K562 (cell line): ENCODE results near the gene CACNA1E. TPM values are rescaled to one million over a fixed set of nuclear protein-coding genes. Genes with fewer than 3 reads are reported as not detected.

ENCODE experiments used
- ATAC-seq: fragments of 200-7000 bp; cut with Tn5 transposase; 3 replicates; pipeline ENCODE4 v1.9.1; 2020; ENCODE audit warnings: moderate library complexity
- BruUV-seq: library from RNA; stranded (reverse); fragments of 400-500 nt; replicated peaks from 2 replicates; lab custom pipeline; 2021; lab: Mats Ljungman, UMichigan
- CTCF ChIA-PET: fragments of 300-600 bp; formaldehyde crosslinking; extraction: SDS; loops from one replicate; lab custom pipeline; 2021; ENCODE audit warnings: low intra/inter-chr PET ratio; lab: Yijun Ruan, JAX
- POLR2A ChIA-PET: fragments of 300-600, 350-650 bp; sonication (Branson Sonifier 250); formaldehyde crosslinking; extraction: SDS; loops from one replicate; lab custom pipeline; 2021; ENCODE audit warnings: antibody characterized with exemption, inconsistent platforms; lab: Yijun Ruan, JAX
- DNase-seq, 4 experiments: peaks; one replicate each; pipeline versions ENCODE4 v3.0.0 to v3.0.0-alpha.2; 2011 to 2018; ENCODE audit warnings: low spot score in 3 of 4, mixed read lengths in 3 of 4; ENCODE audit errors: extremely low read depth in 1 of 4
- FAIRE-seq: peaks from 2 replicates; lab custom pipeline; 2011; peaks lifted over from hg19 to GRCh38; lab: Jason Lieb, UNC
- H2AFZ ChIP-seq: 2 replicates; pipeline ENCODE4 v1.6.0; 2011; ENCODE audit warnings: low read depth, low read length, control low read depth, inconsistent platforms
- H3K27ac ChIP-seq: fragments of 200-600 bp; 3 replicates; pipeline ENCODE4 v1.8.0; 2011; ENCODE audit warnings: low read depth, mild to moderate bottlenecking, control low read depth, inconsistent platforms, low read length, moderate library complexity, mixed read lengths; ENCODE audit errors: extremely low read depth
- H3K27me3 ChIP-seq, 2 experiments: fragments of 300-600 bp in 1 of 2; 2 replicates in 1 of 2; 3 replicates in 1 of 2; pipeline versions ENCODE4 v1.6.0 to v1.8.0; 2011; ENCODE audit warnings: inconsistent platforms in 2 of 2, low read length in 2 of 2, mild to moderate bottlenecking in 1 of 2, mixed read lengths in 1 of 2, moderate library complexity in 1 of 2; ENCODE audit not compliant: control insufficient read depth in 2 of 2, insufficient read depth in 2 of 2
- H3K36me3 ChIP-seq: fragments of 300-600 bp; 3 replicates; pipeline ENCODE4 v1.8.0; 2011; ENCODE audit warnings: mild to moderate bottlenecking, low read length, inconsistent platforms; ENCODE audit not compliant: control insufficient read depth, insufficient read depth
- H3K4me1 ChIP-seq, 2 experiments: fragments of 200-600 bp in 1 of 2; replicated peaks in 1 of 2; 2 replicates in 1 of 2; 3 replicates in 1 of 2; pipeline versions ENCODE4 v1.5.1 to v1.8.0; 2011; ENCODE audit warnings: inconsistent platforms in 2 of 2, low read length in 2 of 2, mild to moderate bottlenecking in 1 of 2, mixed read lengths in 1 of 2, moderate library complexity in 1 of 2; ENCODE audit not compliant: control insufficient read depth in 2 of 2, insufficient read depth in 2 of 2
- H3K4me2 ChIP-seq: 2 replicates; pipeline ENCODE4 v1.6.1; 2011; ENCODE audit warnings: low read length, control low read depth, inconsistent platforms, mixed read lengths; ENCODE audit not compliant: insufficient read depth
- H3K4me3 ChIP-seq: fragments of 200-600 bp; sonication (generic), shearing (Covaris generic); 2 replicates; pipeline ENCODE4 v1.5.1; 2016; ENCODE audit warnings: control low read depth, inconsistent platforms
- H3K79me2 ChIP-seq: fragments of 200-600 bp; 3 replicates; pipeline ENCODE4 v1.8.0; 2011; ENCODE audit warnings: low read length, inconsistent platforms; ENCODE audit not compliant: control insufficient read depth, insufficient read depth
- H3K9ac ChIP-seq, 2 experiments: 2 replicates each; pipeline versions ENCODE4 v1.6.0 to v1.6.1; 2011; ENCODE audit warnings: low read depth in 2 of 2, low read length in 2 of 2, control low read depth in 1 of 2, inconsistent platforms in 1 of 2, mild to moderate bottlenecking in 1 of 2, mixed read lengths in 1 of 2; ENCODE audit not compliant: insufficient read depth in 1 of 2
- H3K9me1 ChIP-seq: one replicate; pipeline ENCODE4 v1.6.0; 2011; ENCODE audit warnings: inconsistent platforms, mild to moderate bottlenecking, low read length, moderate library complexity; ENCODE audit not compliant: control insufficient read depth, insufficient read depth
- H3K9me3 ChIP-seq: replicated peaks from 2 replicates; pipeline ENCODE4 v1.5.1; 2011; ENCODE audit warnings: low read depth, low read length, inconsistent platforms; ENCODE audit not compliant: control insufficient read depth, insufficient read depth
- H4K20me1 ChIP-seq: replicated peaks from 2 replicates; pipeline ENCODE4 v1.6.1; 2011; ENCODE audit warnings: low read length, inconsistent platforms, mixed read lengths; ENCODE audit not compliant: control insufficient read depth, insufficient read depth
- CC2D1A ChIP-seq: fragments of 450-650 bp; IDR thresholded peaks from 2 replicates; pipeline ENCODE4 v1.6.1; 2017; ENCODE audit warnings: mild to moderate bottlenecking
- DDX20 ChIP-seq: fragments of 450-650 bp; IDR thresholded peaks from 2 replicates; pipeline ENCODE4 v1.6.1; 2016; ENCODE audit warnings: missing genetic modification characterization, low read depth, mild to moderate bottlenecking, missing compliant biosample characterization, moderate library complexity
- KDM4B ChIP-seq, 2 experiments: fragments of 450-650 bp in 1 of 2; sonication (generic) in 1 of 2; IDR thresholded peaks; 2 replicates each; pipeline ENCODE4 v1.6.1; 2016 to 2017; ENCODE audit warnings: borderline replicate concordance in 2 of 2, antibody characterized with exemption in 1 of 2, low read depth in 1 of 2, mild to moderate bottlenecking in 1 of 2
- MYC ChIP-seq, 2 experiments: fragments of 250-450 bp in 1 of 2; sonication (Bioruptor Pico) in 1 of 2; IDR thresholded peaks; 2 replicates each; pipeline versions ENCODE4 v1.5.1 to v1.6.1; 2012 to 2021; ENCODE audit warnings: low read depth in 2 of 2, borderline replicate concordance in 1 of 2, improper control_type of control experiment in 1 of 2, low read length in 1 of 2, mild to moderate bottlenecking in 1 of 2, moderate library complexity in 1 of 2
- SMAD3 ChIP-seq: fragments of 450-650 bp; formaldehyde crosslinking; conservative IDR thresholded peaks from 2 replicates; pipeline ENCODE4 v1.4.0; 2020; ENCODE audit warnings: mild to moderate bottlenecking
- ZEB2 ChIP-seq: fragments of 450-650 bp; IDR thresholded peaks from 2 replicates; pipeline ENCODE4 v1.6.1; 2016
- ZNF408 ChIP-seq: fragments of 250-450 bp; sonication (Bioruptor Pico); IDR thresholded peaks from 2 replicates; pipeline ENCODE4 v1.4.0; 2020; ENCODE audit warnings: low read depth, mild to moderate bottlenecking, moderate library complexity
- ZNF57 ChIP-seq: fragments of 450-650 bp; formaldehyde crosslinking; IDR thresholded peaks from 2 replicates; pipeline ENCODE4 v1.4.0; 2020; ENCODE audit warnings: mild to moderate bottlenecking, moderate library complexity
- WGBS: fragments of 100-300 bp; shearing (Covaris generic); methylation state at CpG from one replicate; pipeline ENCODE4 v1.1.6; 2016; ENCODE audit warnings: low coverage, mixed read lengths; ENCODE audit not compliant: insufficient coverage; ENCODE audit errors: missing lambda C conversion rate; 5-methylcytosine and 5-hydroxymethylcytosine counted together
- in situ Hi-C: fragments of 300-500 bp; cut with MboI; formaldehyde crosslinking; loops from 4 replicates; pipeline ENCODE4 v1.15.0; 2018; ENCODE audit warnings: inconsistent platforms, mixed read lengths
- intact Hi-C: fragments of 100-400 bp; cut with micrococcal nuclease; formaldehyde crosslinking; loops from 2 replicates; pipeline ENCODE4 v1.14.2; 2022
- polyA plus RNA-seq, 8 experiments: library from polyadenylated mRNA; depleted of rRNA in 4 of 8; stranded (reverse) in 5 of 8; unstranded in 3 of 8; fragments of >200 nt; fragmentation: Nextera tagmentation in 2 of 8; fragmentation: Illumina TruSeq in 1 of 8; extraction: Ambion mirVana in 2 of 8; extraction: Trizol in 1 of 8; gene quantifications; 2 replicates each; pipeline versions ENCODE4 v1.2.1 to v1.2.3, GENCODE V29; 2011 to 2014; ENCODE audit warnings: inconsistent platforms in 1 of 8, missing spikeins in 1 of 8
- total RNA-seq, 7 experiments: library from RNA; depleted of rRNA in 6 of 7; stranded (reverse); fragments of >200 nt in 6 of 7; fragmentation: Illumina TruSeq in 2 of 7; extraction: Trizol in 2 of 7; gene quantifications; 2 replicates each; pipeline versions ENCODE4 v1.2.1 to v1.2.3, GENCODE V29; 2011 to 2021; ENCODE audit warnings: low replicate concordance in 1 of 7
- TF ChIP-seq, protein P1 (sequence below): fragments of 250-450 bp; sonication (Bioruptor Pico); IDR thresholded peaks from 2 replicates; pipeline ENCODE4 v1.4.0; 2020; ENCODE audit warnings: mild to moderate bottlenecking, moderate library complexity
- TF ChIP-seq, protein P2 (sequence below): fragments of 450-650 bp; IDR thresholded peaks from 2 replicates; pipeline ENCODE4 v1.6.1; 2016; ENCODE audit warnings: mild to moderate bottlenecking, moderate library complexity

The CACNA1E gene
- total and polyA plus RNA-seq, 9 of the 15 experiments (the other 6 are each of a cell fraction or from before 2014, with no cell fraction given) = under 0.01 to 0.04 TPM; not detected in 7

DNA sequence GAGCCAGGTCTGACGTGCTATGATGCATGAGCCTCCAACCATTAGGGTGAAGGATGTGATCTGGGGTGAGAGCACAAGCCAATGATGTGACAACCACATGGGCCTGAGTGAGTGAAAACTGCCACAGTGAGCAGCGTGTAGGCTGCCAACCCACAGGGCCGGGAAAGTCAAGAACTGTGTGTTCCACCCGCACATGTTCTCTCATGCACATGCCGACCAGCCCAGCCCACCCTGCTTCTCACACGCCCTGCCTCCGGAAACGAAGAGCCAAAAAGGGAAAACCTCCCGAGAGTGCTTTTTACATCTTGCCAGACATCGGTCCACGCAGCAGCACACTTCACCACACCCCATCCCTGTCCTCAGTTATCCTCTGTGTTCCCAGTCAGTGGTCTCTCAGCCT lies 197.0 kb downstream of the CACNA1E start:
- Histone ChIP-seq H3K27me3 (peaks cover 0 to 5% of the 10 kb centered on the region in 2 experiments; a peak in 1 of 5 replicates), H3K9me1 (no peaks in the 10 kb centered on the region), H3K4me1 (no peaks in the 10 kb centered on the region), H3K9ac (no peak overlapping the region), H4K20me1 (no peaks in the 10 kb centered on the region), H3K36me3 (no peaks in the 10 kb centered on the region), H3K9me3 (no peaks in the 10 kb centered on the region), H3K4me3 (no peak overlapping the region), H3K4me2 (no peak overlapping the region), H3K27ac (no peak overlapping the region), H2AFZ (no peak overlapping the region), H3K79me2 (no peaks in the 10 kb centered on the region)
- FAIRE-seq (no peak), ATAC-seq (no peak), DNase-seq (no peak)
- in situ Hi-C loops (no loop called here), intact Hi-C loops (no loop called here)
- no TSS peak for BruUV-seq
- 3% methylated on average over 11 of the region's 11 CpGs for WGBS
- POLR2A ChIA-PET = no interaction called here
- CTCF ChIA-PET = no interaction called here
- TF ChIP-seq, protein P1, sequence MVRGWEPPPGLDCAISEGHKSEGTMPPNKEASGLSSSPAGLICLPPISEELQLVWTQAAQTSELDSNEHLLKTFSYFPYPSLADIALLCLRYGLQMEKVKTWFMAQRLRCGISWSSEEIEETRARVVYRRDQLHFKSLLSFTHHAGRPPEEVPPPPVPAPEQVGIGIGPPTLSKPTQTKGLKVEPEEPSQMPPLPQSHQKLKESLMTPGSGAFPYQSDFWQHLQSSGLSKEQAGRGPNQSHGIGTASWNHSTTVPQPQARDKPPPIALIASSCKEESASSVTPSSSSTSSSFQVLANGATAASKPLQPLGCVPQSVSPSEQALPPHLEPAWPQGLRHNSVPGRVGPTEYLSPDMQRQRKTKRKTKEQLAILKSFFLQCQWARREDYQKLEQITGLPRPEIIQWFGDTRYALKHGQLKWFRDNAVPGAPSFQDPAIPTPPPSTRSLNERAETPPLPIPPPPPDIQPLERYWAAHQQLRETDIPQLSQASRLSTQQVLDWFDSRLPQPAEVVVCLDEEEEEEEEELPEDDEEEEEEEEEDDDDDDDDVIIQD = no peak
- TF ChIP-seq DDX20 = no peak
- no peak for TF ChIP-seq ZEB2
- TF ChIP-seq ZNF57 (CRISPR knock-in tag) = no peak
- no peak for TF ChIP-seq KDM4B (IDR thresholded peaks at IDR 0.05; ENCODE audit: borderline replicate concordance in 2 of 2, low read depth in 1 of 2)
- TF ChIP-seq, protein P2, sequence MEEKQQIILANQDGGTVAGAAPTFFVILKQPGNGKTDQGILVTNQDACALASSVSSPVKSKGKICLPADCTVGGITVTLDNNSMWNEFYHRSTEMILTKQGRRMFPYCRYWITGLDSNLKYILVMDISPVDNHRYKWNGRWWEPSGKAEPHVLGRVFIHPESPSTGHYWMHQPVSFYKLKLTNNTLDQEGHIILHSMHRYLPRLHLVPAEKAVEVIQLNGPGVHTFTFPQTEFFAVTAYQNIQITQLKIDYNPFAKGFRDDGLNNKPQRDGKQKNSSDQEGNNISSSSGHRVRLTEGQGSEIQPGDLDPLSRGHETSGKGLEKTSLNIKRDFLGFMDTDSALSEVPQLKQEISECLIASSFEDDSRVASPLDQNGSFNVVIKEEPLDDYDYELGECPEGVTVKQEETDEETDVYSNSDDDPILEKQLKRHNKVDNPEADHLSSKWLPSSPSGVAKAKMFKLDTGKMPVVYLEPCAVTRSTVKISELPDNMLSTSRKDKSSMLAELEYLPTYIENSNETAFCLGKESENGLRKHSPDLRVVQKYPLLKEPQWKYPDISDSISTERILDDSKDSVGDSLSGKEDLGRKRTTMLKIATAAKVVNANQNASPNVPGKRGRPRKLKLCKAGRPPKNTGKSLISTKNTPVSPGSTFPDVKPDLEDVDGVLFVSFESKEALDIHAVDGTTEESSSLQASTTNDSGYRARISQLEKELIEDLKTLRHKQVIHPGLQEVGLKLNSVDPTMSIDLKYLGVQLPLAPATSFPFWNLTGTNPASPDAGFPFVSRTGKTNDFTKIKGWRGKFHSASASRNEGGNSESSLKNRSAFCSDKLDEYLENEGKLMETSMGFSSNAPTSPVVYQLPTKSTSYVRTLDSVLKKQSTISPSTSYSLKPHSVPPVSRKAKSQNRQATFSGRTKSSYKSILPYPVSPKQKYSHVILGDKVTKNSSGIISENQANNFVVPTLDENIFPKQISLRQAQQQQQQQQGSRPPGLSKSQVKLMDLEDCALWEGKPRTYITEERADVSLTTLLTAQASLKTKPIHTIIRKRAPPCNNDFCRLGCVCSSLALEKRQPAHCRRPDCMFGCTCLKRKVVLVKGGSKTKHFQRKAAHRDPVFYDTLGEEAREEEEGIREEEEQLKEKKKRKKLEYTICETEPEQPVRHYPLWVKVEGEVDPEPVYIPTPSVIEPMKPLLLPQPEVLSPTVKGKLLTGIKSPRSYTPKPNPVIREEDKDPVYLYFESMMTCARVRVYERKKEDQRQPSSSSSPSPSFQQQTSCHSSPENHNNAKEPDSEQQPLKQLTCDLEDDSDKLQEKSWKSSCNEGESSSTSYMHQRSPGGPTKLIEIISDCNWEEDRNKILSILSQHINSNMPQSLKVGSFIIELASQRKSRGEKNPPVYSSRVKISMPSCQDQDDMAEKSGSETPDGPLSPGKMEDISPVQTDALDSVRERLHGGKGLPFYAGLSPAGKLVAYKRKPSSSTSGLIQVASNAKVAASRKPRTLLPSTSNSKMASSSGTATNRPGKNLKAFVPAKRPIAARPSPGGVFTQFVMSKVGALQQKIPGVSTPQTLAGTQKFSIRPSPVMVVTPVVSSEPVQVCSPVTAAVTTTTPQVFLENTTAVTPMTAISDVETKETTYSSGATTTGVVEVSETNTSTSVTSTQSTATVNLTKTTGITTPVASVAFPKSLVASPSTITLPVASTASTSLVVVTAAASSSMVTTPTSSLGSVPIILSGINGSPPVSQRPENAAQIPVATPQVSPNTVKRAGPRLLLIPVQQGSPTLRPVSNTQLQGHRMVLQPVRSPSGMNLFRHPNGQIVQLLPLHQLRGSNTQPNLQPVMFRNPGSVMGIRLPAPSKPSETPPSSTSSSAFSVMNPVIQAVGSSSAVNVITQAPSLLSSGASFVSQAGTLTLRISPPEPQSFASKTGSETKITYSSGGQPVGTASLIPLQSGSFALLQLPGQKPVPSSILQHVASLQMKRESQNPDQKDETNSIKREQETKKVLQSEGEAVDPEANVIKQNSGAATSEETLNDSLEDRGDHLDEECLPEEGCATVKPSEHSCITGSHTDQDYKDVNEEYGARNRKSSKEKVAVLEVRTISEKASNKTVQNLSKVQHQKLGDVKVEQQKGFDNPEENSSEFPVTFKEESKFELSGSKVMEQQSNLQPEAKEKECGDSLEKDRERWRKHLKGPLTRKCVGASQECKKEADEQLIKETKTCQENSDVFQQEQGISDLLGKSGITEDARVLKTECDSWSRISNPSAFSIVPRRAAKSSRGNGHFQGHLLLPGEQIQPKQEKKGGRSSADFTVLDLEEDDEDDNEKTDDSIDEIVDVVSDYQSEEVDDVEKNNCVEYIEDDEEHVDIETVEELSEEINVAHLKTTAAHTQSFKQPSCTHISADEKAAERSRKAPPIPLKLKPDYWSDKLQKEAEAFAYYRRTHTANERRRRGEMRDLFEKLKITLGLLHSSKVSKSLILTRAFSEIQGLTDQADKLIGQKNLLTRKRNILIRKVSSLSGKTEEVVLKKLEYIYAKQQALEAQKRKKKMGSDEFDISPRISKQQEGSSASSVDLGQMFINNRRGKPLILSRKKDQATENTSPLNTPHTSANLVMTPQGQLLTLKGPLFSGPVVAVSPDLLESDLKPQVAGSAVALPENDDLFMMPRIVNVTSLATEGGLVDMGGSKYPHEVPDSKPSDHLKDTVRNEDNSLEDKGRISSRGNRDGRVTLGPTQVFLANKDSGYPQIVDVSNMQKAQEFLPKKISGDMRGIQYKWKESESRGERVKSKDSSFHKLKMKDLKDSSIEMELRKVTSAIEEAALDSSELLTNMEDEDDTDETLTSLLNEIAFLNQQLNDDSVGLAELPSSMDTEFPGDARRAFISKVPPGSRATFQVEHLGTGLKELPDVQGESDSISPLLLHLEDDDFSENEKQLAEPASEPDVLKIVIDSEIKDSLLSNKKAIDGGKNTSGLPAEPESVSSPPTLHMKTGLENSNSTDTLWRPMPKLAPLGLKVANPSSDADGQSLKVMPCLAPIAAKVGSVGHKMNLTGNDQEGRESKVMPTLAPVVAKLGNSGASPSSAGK = no peak
- TF ChIP-seq CC2D1A = no peak
- TF ChIP-seq ZNF408 = no peak
- no peak for TF ChIP-seq MYC (IDR thresholded peaks at IDR 0.05; ENCODE audit: low read depth, low read length)
- no peak for TF ChIP-seq MYC (CRISPR knock-in tag; IDR thresholded peaks at IDR 0.05; ENCODE audit: borderline replicate concordance, low read depth)
- TF ChIP-seq SMAD3 (CRISPR knock-in tag) = no peak
